NCI-H1930 (cell line): Measurements from ENCODE around the gene BLTP3B.
A peak's percentile ranks its signal among the peaks of the same experiment; 100 is the strongest.

Source experiments
- DNase-seq, 2 experiments: peaks; one replicate each; lab custom pipeline; 2025; lab: John Stamatoyannopoulos, UW

The BLTP3B gene

GRCh38 chr12:100120355-100120754 lies 22.3 kb downstream of the BLTP3B start:
- DNase-seq, result no peak

- DNase-seq, result no peak
These were observed 27.4 kb downstream of the BLTP3B start for GRCh38 chr12:100115291-100115690.

GRCh38 chr12:100114574-100114973 lies 28.1 kb downstream of the BLTP3B start:
- no peak for DNase-seq

- DNase-seq, result no peak
These were observed 32.4 kb downstream of the BLTP3B start for GRCh38 chr12:100110276-100110675.

GRCh38 chr12:100106861-100107260 lies 35.8 kb downstream of the BLTP3B start:
- no peak for DNase-seq

GRCh38 chr12:100105661-100106060 lies 37.0 kb downstream of the BLTP3B start:
- peak in 1 of 2 experiments; percentile 26 for DNase-seq

- DNase-seq, result no peak
These were observed 41.7 kb downstream of the BLTP3B start for GRCh38 chr12:100101000-100101399.
